AG04449 (cell line): ENCODE measurements around the gene NOA1.
A peak's percentile ranks its signal among the peaks of the same experiment; 100 is the strongest.

Experiments
- CTCF ChIA-PET: fragments of 350-600 bp; formaldehyde crosslinking; extraction: SDS; loops from one replicate; lab custom pipeline; 2021; ENCODE audit warnings: antibody characterized with exemption; lab: Yijun Ruan, JAX
- POLR2A ChIA-PET: fragments of 400-600, 350-600 bp; formaldehyde crosslinking; extraction: SDS; loops from one replicate; lab custom pipeline; 2020; ENCODE audit warnings: antibody characterized with exemption, inconsistent platforms; lab: Yijun Ruan, JAX
- DNase-seq: peaks from one replicate; pipeline ENCODE4 v3.0.0-alpha.2; 2010; ENCODE audit warnings: low read depth, low spot score
- H3K4me3 ChIP-seq: 2 replicates; pipeline ENCODE4 v1.5.1; 2011; ENCODE audit warnings: low read depth, mild to moderate bottlenecking, control low read depth, low read length
- TF ChIP-seq, protein P1 (sequence below): IDR thresholded peaks from one replicate; pipeline ENCODE4 v1.5.1; 2011; ENCODE audit warnings: mild to moderate bottlenecking, moderate library complexity, low read length, control low read depth, inconsistent platforms; ENCODE audit not compliant: insufficient read depth; ENCODE audit errors: missing control alignments

Gene NOA1

DNA sequence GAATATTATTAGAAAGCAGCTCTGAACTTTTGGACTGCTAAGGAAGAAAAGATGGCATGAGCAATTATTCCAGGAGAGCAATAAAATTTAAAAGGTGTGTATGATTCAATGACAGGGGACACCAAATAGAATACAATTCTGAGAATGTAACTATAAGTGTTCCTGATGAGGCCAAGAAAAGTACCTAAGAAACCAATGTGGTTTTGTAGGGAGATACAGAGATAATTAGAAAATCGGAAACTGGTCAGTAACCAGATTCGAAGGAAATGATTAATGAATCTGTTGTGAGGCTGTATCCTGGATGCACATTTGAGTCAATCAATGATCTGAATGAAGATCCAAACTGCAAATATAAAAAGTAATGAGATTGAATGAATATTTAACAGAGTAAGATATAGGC, 6.0 kb downstream of the NOA1 start:
- TF ChIP-seq, protein P1, sequence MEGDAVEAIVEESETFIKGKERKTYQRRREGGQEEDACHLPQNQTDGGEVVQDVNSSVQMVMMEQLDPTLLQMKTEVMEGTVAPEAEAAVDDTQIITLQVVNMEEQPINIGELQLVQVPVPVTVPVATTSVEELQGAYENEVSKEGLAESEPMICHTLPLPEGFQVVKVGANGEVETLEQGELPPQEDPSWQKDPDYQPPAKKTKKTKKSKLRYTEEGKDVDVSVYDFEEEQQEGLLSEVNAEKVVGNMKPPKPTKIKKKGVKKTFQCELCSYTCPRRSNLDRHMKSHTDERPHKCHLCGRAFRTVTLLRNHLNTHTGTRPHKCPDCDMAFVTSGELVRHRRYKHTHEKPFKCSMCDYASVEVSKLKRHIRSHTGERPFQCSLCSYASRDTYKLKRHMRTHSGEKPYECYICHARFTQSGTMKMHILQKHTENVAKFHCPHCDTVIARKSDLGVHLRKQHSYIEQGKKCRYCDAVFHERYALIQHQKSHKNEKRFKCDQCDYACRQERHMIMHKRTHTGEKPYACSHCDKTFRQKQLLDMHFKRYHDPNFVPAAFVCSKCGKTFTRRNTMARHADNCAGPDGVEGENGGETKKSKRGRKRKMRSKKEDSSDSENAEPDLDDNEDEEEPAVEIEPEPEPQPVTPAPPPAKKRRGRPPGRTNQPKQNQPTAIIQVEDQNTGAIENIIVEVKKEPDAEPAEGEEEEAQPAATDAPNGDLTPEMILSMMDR, result no peak
- H3K4me3 ChIP-seq, result no peak overlapping the region
- POLR2A ChIA-PET, result no interaction called here
- no peak for DNase-seq
- CTCF ChIA-PET, result no interaction called here

DNA sequence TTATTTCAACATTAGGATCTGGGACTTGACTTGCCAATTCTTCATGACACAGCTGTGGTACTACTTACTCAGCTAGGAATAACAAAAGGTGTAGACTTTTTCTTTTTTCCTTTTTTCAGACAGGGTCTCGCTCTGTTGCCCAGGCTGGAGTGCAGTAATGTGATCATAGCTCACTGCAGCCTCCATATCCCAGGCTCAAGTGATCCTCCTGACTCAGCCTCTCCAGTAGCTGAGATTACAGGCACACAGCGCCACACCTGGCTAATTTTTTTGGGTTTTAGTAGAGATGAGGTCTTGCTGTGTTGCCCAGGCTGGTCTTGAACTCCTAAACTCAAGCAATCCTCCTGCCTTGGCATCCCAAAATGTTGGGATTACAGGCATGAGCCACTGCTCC, 16.3 kb downstream of the NOA1 start:
- TF ChIP-seq, protein P1, result no peak
- CTCF ChIA-PET, result interaction anchor here (1.0 to 2.9 kb wide), 5 partner anchors 9 to 202 kb away, joined by 3 to 13 read pairs (median 4); partner anchors contain the start of gene POLR2B
- POLR2A ChIA-PET, result interaction anchor here (0.6 to 1.2 kb wide), 2 partner anchors 16 to 24 kb away, joined by 3 to 4 read pairs; partner anchors contain the start of gene NOA1
- no peak for DNase-seq
- H3K4me3 ChIP-seq, result no peak overlapping the region

DNA sequence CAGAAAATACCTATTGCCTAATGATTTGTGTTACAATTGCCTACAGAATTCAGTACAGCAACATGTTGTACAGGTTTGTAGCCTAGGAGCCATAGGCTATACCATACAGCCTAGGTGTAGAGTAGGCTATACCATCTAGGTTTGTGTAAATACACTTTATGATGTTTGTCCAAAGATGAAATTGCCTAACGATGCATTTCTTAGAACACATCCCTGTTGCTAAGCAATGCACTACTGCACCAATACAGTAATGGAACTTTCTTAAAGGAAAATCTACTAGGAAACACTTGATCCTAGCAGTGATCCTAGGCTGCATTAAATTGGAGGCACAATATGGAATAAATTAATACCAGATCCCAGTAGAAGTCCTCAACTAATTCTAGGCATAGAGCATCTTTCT, 18.3 kb downstream of the NOA1 start:
- ChIA-PET CTCF (interaction anchor here (2.9 kb wide), 1 partner anchor 15 kb away, joined by 13 read pairs; no protein-coding TSS in a partner anchor), POLR2A (no interaction called here)
- no peak overlapping the region for H3K4me3 ChIP-seq
- TF ChIP-seq, protein P1, result no peak
- DNase-seq, result no peak

DNA sequence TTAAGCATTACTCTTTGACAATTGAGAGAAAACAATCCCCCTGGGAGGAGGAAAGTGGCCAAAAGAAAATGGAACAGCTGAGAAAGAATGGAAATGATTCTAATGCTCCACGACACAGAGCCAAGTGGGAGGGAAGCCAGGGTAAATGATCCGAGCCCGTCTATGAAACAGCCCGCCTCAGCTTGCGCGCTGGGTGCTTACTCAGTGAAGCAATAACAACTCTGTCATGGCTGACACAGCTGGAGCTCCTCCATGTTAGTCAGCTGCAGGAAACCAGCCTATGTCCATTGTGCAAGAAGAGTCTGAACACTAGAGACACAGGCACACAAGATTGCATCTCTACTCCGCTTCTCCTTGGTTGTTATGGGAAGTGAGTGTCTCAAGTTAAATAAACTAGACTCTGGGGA, 19.3 kb downstream of the NOA1 start:
- DNase-seq, result peak; percentile 84
- CTCF ChIA-PET, result interaction anchor here (1.2 kb wide), 1 partner anchor 25 kb away, joined by 3 read pairs; no protein-coding TSS in a partner anchor
- TF ChIP-seq, protein P1, result no peak
- POLR2A ChIA-PET, result interaction anchor here (0.9 to 1.2 kb wide), 4 partner anchors 20 to 80 kb away, joined by 3 to 4 read pairs (median 3); partner anchors contain the start of genes NOA1 and POLR2B
- H3K4me3 ChIP-seq, result no peak overlapping the region

DNA sequence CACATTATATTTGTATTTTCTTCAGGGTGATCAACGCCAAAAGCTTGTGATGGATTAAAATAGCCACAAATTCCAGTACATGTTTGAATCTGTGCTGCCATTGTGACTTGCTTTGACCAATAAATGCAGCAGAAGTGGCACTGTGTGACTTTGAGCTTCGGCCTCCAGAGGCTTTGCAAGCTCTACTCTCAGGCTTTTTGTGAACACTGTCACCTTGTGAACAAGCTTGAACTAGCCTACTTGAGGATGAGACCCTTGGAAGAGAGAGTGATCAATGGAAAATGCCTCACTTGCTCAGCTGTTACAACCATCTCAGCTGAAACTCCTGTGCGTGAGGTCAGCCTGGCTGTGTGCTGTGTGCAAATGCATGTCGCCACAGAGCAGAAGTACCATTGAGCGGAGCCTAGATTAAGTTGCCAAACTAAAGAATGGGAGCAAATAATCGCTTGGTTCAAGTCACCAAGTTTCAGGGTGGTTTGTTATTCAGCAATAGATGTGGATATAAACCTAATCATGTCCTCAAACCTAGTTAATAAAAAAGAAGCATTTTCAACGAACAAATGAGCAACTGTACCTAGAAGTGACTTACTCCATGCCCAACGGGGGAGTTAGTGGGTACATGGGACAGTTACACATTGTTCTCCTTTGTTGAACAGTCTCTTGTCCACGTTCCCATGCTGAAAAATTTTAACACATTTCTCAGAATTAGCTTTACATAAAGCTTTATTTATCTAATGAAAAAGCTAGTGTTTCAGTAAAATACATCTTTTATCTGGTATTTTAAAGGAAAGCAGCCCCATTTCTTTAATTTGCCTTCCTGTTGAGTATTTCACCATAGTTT, 23.5 kb downstream of the NOA1 start:
- ChIA-PET POLR2A (no interaction called here), CTCF (interaction anchor here (0.6 kb wide), 1 partner anchor 39 kb away, joined by 3 read pairs; no protein-coding TSS in a partner anchor)
- TF ChIP-seq, protein P1, result no peak
- no peak for DNase-seq
- H3K4me3 ChIP-seq, result no peak overlapping the region

DNA sequence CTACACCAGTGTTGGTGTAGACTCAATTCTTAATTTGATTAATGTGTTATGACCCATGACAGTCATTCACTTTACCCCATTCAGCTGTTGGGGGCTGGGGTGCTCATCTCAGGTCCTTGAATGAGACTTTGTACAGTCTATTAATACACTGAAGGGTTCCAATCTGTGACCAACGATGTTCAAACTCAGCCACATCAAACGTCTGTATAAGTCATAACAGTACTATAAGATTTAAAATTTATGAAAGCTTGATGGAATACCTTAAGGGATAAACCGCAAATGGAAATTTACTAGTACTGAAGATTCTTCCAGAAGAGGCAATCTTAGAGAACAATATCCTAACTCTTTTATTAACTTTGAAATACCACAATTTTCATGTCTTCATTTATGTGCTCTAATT, 36.0 kb downstream of the NOA1 start:
- CTCF ChIA-PET, result no interaction called here
- DNase-seq, result no peak
- no peak overlapping the region for H3K4me3 ChIP-seq
- TF ChIP-seq, protein P1, result no peak
- POLR2A ChIA-PET, result no interaction called here
